ENCODE measurements around the gene ZNF195.
A peak's percentile ranks its signal among the peaks of the same experiment; 100 is the strongest.
"Not testable (repeated sequence)": the region's sequence is repeated elsewhere in the genome, so short reads cannot be mapped to it uniquely, and the experiment has no call there.

Gene ZNF195

DNA sequence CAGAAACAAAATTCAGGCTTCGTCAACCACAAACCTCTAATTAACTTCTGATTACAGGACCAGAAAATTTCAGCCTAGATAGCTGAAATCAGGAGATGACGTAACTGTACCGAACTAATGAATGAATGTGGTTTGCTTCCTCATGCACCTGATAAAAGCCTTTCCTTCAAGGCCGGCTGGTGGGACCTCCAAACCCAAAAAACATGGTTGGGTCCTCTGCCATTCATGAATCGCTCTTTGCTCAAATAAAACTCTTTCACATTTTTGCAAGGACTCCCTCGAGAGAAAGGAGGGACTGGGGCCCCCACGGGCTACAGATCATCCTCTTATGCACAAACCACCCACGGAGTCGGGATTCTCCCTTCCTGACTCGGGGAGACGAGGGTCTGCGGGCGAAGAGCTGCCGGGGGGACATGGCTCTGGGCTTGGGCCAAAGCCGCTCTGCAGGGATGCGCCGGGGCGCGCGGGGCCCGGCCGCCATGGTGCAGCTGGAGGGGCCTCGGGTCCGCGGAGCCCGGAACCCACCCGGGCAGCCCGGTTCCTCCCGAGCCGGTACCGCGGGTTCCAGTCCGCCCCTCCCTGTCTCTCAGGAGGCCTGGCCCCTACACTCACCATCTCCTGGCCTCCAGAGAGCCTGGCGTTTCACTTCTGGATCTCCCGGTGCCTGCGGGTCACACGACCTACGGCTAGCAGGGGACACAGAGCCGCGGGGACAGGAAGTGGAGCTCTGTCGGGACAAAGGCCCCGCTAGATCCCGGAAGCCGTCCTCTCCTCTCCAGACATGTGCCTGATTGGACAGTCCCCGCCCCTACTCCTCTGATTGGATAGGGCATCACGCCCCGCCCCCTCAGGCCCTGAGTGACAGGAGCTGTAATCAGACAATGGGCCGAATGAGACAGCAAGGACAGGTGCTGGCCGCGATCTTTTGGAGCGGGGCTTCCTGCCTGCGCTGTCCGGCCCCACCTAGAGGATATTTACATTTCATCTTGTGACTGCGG is at the start of gene ZNF195:
Gene ZNF195 (minus strand): TSS at position 721 of the 998 bp plus-strand sequence. CDS start 106 bp downstream, at position 615.
- peak; percentile 90 to 97 for DNase-seq (ENCODE audit: low read depth in 2 of 2)

DNA sequence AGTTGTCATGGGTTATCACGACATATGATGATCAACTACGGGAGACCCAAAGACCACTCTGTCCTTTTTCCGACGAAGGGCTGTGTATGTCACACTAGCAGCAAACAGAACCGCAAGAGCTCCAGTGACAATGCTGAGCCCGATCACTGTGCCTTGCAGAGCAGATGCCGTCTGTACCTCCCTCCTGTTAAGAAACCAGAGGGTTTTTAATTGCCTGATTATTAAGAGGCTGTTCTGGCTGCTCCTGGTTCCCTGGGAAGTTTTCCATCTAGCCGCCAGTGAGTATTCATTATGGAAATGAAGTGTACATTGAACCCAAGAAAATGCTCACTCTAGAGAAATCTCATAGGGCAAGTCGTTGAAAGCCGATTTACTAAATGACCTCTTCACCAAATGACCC is 49.1 kb upstream of the ZNF195 start:
- not testable (repeated sequence) for DNase-seq (ENCODE audit: low read depth in 2 of 2)

DNA sequence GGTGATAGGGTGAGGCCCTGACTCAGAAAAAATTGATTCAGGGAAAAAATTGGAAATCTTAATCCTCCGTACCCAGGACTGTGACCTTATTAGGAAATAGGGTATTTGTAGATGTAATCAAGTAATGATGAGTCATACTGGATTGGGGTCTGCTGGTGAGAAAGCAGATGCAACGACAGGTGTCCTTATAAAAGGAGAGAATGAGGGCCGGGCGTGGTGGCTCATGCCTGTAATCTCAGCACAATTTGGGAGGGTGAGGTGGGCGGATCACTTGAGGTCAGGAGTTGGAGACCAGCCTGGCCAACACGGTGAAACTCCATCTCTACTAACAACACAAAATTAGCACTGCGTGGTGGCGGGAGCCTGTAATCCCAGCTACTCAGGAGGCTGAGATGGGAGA is 47.6 kb upstream of the ZNF195 start:
- DNase-seq (ENCODE audit: low read depth in 2 of 2), result not testable (repeated sequence)

DNA sequence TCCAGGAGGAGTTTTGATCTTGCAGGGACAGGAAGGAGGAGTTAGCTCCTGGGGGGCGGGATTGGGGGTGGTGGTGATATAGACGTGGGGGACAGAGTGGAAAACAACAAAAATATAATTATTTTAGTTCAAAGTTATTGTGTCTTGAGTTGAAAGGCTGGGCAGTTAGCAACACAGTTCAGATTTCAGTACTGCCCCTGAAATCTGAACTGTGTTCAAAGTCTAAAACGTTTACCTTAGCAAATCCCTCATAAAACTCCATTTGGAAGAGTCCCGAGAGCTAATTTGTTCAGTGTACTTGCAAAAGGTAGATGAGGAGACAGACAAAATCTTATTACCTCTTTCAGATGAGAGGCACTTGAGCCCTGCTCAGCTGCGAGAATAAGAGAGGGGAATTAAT is 45.0 kb upstream of the ZNF195 start:
- DNase-seq (ENCODE audit: low read depth in 2 of 2), result not testable (repeated sequence)

DNA sequence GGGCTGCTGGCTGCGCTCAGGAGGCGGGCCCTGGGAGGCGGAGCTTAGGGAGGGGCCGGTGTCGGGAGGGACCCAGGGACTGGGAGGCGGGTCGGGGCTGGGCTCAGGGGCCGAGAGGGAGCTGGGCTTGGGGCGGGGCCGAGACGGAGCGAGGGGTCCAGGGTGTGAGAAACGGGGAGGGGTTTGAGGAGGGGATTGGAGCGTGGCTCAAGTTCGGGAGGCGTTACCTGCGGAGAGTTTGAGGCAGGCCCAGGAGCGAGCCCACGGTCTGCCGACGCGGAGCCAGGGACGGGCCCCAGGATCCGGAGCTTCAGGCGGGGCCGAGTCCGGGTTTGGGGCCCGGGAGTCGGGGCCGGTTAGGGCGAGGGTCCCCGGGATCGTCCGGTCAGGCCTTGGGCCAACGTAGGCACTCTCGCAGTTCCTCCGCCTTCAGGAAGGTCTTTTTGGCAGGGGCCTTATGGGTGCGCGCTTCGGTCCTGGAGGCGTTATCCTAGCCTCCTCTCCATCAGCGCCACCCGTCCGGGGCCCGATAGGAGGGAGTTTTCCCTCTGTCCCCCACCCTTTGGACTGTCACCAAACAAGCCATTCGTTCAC is 44.3 kb upstream of the ZNF195 start:
- DNase-seq (ENCODE audit: low read depth in 2 of 2), result not testable (repeated sequence)

DNA sequence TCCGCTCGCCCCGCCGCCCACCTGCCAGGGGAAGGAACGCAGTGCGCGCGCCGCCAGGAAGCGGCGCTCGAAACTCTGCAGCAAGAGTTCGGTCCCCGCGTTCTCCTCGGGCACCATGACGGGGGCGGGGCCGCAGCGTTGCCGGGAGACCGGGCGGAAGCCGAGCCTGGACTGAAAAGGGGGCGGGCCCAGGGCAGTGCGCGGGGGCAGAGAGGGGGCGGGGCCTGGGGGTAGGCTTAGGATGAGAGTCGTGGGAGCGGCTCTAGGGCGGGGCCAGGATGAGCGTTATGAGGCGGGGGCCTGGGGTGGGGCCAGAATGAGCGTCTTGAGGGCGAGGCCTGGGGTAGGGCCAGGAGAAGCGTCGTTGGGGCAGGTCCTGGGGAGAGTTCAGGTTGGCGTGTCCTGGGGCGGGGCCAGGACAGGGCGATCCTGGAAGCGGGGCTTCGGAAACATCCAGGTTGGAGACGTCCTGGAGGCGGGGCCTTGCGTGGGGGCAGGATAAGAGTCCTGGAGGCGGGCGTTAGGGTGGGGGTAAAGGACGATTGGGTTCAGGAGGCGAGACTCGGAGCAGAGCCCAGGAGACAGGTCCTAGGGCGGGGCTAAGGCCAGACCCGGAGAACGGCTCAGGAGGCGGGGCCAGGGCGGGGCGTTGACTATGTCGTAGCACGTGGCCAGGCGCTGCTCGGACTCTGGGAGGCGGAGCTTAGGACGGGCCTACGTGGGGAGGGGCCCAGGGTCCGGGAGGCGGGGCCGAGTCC is 43.6 kb upstream of the ZNF195 start:
- DNase-seq (ENCODE audit: low read depth in 2 of 2), result peak; percentile 96 to 97

DNA sequence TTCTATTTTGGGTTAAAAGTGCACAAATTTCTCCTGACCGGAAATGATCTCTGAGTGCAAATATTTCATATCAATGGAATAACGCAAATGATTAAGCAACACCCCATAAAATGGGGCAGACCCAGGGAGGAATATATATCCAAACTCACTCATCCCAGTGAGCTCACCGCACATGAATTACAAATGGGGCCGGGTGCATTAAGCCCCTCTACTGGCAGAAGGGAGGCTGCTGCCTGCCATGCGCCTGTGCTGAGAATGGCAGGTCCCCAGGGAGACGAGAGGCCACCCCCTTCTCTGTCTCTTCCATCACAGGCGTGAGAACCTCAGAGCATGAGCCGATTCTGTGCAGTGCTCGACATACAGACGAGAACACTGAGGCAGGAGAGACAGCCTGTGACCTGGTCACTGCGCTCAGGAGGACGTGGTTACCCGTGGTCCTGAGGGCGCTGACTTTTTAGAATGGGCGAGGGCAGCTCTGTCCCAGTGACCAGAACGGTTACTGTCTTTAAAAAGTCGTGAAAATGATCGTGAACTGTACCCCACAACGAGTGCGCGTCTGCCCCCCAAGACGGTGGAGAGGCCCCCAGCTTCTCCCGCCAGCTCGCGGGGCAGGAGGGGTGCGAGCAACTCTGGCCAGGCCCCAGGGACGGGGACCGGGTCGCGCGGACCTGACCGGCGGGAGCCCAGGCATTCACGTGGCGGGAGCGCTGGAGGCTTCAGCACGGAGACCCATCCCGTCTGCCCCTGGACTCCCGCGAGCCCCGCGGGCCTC is 42.8 kb upstream of the ZNF195 start:
- not testable (repeated sequence) for DNase-seq (ENCODE audit: low read depth in 2 of 2)

DNA sequence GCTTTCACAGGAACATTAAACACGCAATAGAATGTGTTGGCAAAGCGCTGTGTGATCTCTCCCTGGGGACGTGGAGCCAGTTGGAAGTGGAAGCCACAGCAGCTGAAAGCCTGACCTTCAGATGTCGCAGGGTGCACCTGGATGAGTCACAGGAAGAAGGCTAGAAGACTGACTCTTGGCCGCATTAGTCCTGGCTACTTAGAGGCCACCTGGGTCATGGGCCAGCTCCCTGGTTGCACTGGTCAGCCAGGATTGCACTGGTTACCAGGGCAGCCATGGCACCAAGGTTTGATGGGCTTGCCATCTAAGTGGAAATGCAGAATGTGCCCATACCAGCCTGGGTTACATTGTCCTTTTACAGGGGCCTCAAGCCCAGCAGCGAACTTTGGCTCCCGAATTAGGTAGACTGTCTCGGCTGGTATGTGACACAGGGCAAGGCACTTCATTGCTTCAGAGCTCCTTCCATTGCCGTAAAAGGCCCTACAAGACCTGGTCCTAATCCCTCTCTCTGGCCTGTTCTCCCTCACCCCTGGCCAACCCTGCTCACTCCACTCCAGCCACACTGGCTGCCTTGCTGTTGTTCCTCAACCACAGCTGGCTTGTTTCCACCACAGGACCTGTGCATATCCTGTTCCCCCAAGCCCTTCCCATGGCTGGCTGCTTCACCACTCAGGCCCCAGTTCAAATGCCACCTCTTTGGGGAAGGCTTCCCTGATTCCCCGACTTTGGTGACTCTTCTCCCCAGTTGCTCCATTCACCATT is 41.5 kb upstream of the ZNF195 start:
- DNase-seq (ENCODE audit: low read depth in 2 of 2), result not testable (repeated sequence)

DNA sequence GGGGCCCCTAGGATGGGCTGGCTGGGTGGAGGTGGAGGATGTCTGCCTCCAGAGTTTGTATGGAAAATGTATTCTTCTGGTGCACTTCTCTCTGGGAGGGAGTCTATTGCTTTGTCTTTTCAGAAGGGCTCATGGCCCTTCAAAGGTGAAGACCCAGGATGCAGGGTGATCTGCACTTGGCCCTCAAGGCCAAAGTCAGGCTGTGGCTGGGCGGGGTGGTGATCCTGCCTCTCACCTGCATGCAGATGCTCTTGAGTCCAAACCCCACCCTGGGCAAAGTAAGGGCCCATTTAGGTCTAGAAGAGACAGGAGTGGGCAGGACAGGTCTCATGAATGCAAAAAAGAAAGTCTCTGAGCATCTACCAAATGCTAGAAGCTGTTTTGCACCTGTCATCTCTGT is 40.5 kb upstream of the ZNF195 start:
- not testable (repeated sequence) for DNase-seq (ENCODE audit: low read depth in 2 of 2)

DNA sequence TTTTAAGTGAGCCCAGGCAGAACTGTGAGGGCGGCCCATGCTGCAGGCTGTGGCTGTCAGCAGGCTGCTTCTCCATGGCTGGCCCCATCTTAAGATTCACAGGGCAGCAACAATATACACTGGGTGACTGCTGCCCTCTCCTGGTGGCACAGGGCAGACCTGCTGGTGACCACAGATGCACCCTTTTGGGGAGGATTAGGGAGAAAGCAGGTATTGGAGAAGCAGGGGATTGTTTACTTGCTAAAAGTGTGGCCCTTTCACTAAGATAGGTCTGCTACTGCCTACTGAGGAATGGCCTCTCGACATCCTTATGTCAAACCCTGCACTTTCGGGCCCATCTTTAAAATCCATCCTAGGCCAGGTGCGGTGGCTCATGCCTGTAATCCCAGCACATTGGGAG is 38.1 kb upstream of the ZNF195 start:
- peak; percentile 15 to 33 for DNase-seq (ENCODE audit: low read depth in 2 of 2)

DNA sequence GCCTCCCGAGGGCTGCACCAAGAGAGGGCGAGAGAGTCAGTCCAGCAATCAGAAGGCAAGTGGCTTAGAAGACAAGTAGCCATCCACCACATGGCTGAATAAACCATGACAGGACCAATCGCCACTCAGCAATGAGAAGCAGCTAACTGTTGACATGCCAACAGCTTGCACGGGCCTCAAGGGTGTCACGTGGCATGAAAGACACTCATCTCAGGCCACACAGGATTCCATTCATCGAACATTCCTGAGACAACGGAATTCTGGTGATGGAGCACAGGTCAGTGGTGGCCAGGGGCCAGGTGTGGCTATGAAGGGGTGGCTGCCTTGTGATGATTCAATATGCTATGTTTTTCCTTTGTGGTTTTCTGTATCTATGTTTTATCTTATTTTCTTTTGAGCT is 36.4 kb upstream of the ZNF195 start:
- DNase-seq (ENCODE audit: low read depth in 2 of 2), result not testable (repeated sequence)

DNA sequence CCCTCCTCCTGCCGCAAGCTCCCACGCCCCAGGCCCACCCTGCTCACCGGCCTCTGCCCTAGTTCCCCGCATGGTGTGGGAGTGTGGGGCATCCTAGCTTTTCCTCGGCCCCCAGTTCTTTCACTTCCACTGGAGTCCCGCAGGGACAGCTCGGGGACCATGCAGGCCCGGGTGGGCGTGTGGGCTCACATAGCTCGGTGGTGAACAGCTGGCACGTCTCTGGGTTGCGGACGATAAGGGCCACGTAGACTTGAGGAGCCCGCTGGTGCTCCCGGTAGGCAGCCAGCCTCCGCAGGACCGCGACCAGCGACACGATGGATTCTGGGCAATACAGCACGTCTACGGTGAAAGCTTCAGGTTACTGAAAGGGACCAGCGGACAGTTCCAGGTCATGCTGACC is 34.7 kb upstream of the ZNF195 start:
- DNase-seq (ENCODE audit: low read depth in 2 of 2), result not testable (repeated sequence)

DNA sequence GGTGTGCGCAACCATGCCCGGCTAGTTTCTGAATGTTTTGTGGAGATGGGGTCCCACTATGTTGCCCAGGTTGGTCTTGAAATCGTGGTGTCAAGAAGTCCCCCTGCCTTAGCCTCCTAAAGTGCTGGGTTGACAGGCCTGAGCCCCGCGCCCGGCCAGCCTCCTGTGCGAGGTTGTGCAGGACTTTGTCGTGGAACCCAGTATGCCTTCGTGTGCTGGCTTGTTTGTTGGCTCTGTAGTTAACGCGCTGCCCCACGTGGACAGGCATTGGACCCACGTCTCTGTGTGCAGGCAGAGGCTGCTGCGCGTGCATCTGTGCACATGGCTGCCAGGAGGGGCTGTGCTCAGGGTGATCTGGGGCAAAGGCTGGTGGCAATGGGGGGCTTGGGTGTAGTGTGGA is 33.9 kb upstream of the ZNF195 start:
- no peak for DNase-seq (ENCODE audit: low read depth in 2 of 2)

DNA sequence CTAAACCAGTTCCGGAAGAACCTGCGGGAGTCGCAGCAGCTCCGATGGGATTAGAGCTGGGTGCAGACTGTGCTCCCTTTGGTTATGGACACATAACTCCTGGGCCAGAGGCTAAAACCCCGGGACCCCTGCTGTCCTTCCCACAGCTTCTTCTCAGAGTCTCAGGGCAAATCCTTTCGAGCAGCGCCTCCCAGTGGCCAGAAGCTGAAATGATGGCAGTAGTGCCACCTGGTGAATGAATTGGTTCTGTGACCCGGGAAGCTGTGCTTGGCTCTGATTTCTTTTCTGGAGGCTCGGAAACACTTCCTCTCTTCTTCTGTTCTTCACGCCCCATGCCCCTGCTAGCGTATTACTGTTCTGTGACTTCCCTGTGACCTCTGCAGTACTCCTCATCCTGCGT is 29.8 kb upstream of the ZNF195 start:
- peak; percentile 43 to 68 for DNase-seq (ENCODE audit: low read depth in 2 of 2)

DNA sequence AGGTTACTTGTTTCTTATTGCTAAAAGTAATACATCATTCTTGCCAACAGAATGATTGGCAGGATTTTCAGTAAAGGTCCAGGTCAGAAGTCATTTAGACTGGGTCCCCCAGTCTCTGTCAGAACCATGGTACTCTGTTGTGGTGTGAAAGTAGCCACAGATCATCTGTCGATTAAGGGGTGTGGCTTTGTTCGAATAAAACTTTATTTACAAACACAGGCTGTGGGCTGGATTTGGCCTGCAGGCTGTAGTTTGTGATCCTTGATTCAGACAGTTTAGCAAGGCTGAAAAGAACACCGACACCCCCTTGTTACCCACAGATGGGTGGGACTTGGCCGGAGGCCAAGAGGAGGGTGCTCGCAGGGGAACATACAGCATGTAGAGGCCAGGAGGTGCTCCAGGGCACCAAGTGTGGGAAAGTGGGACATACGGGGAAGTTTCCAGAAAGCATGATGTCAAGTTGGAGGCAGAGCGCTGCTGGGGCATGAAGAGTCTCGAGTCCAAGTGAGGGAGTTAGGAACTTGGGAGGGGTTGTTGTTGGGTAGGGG is 29.2 kb upstream of the ZNF195 start:
- DNase-seq (ENCODE audit: low read depth in 2 of 2), result not testable (repeated sequence)

DNA sequence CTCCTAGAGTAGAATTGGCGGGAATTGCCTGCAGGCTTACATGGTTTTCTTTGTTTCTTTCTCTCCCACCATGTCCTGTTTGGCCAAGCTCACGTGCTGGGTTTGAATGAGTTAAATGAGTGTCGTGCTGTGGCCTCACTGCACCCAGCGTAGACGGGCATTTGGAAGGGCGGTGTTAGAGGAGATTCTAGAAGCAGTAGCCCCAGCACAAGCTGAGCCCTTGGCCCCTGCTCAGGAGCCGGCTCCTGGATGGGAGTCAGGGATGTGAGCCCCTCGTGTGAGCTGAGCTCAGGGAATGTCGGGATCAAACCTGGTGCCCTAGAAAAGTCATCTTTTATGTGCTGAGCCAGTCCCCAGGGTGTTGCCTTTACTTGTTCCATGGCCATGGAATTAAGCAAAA is 28.0 kb upstream of the ZNF195 start:
- not testable (repeated sequence) for DNase-seq (ENCODE audit: low read depth in 2 of 2)

DNA sequence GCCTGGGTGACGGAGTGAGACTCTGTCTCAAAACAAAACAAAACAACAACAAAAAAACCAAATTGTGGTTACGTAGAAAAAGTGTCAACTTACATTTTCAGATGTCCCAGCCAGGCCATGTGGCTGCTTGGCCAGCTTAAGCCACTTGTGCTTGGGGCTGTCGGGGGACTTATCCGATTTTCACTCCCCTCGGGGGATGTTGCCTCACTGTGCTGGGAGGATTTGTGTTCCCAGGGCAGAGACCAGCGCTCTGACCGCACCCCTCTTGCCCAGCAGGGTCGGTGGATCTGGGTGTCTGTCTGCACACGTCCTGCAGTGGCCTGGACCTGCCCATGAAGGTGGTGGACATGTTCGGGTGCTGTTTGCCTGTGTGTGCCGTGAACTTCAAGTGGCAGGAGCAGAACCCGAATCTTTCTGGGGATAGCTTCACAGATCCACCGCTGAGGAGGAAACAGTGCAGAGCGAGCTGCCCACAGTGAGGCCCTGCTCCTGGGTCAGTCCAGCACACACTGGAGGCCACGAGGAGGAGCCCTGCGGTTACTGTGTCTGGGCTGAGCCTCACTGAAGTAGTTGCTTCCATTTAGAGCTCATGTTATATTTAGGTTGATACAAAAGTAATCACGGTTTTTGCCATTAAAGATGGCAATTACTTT is 27.4 kb upstream of the ZNF195 start:
- not testable (repeated sequence) for DNase-seq (ENCODE audit: low read depth in 2 of 2)

DNA sequence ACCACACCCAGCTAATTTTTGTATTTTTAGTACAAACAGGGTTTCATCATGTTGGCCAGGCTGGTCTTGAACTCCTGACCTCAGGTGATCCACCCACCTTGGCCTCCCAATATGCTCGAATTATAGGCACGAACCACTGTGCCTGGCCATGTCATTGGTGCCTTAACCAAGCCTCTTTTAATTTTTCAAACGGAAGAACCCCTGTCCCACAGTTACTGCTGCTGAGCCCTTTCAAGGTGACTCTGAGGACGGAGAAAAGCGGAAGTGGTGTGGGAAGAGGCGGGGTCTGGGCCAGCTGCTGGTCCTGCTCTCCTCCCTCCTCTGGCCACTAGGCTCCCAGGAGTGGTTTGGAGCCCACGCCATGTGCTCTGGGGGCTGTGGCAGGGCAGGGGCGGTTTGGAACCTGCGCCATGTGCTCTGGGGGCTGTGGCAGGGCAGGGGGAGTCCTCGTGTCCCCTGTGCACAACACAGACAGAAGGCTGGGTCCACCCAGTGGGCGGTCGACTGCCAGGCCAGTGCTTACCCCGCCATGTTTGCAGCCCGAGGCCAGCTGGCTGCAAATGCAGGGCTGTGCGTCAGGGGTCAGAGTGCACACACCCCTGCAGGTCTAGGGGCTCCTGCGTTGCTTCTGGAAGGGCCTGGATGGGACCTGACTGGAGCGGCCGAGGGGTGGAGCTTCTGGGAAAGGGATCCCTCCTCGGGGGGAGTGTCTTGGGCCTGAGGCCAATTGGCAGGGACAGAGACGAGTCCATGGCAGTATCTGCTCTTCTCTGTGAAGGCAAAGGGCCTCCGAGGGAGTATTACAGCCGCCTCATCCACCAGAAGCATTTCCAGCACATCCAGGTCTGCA is 25.4 kb upstream of the ZNF195 start:
- DNase-seq (ENCODE audit: low read depth in 2 of 2), result not testable (repeated sequence)

DNA sequence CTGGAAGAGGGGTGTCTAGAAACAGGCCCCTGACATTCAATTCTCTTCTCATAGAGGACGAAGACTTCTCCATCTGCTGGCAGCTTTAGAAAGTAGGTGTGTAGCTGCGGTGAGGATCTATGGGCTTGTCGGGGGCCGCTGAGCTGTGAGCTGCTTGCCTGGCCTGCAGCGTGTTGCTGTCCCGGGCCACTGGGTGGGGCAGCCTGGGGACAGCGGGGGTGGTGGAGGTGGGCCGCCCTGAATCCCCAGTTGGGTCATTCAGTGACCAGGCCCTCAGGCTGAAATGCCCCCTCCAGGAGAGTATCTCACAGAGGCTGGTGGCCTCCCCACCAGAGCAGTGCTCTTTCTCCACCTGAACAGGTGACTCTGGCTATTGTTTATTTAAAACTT is 23.9 kb upstream of the ZNF195 start:
- not testable (repeated sequence) for DNase-seq (ENCODE audit: low read depth in 2 of 2)

All from stimulated activated CD4-positive, alpha-beta T cell treated with anti-CD3 and anti-CD28 coated beads, Interleukin-1b, Interleukin-23, amount 100 ng/mL, for 1 hour (primary cell).